IMR-90 (cell line): ENCODE data around the gene STPG1. TPM values are rescaled to one million over a fixed set of nuclear protein-coding genes. Genes with fewer than 3 reads are reported as not detected.

Experiments
- ATAC-seq: fragments of 200-7000 bp; cut with Tn5 transposase; 2 replicates; pipeline ENCODE4 v1.9.1; 2020; ENCODE audit warnings: low read depth, mild to moderate bottlenecking, moderate library complexity
- BruUV-seq: library from RNA; stranded (reverse); fragments of 400-500 nt; replicated peaks from 2 replicates; lab custom pipeline; 2021; lab: Mats Ljungman, UMichigan
- CTCF ChIA-PET: fragments of 300-600 bp; formaldehyde crosslinking; extraction: SDS; loops from one replicate; lab custom pipeline; 2021; ENCODE audit warnings: antibody characterized with exemption; lab: Yijun Ruan, JAX
- POLR2A ChIA-PET: fragments of 300-600 bp; sonication (Branson Sonifier 250); formaldehyde crosslinking; loops from one replicate; lab custom pipeline; 2022; ENCODE audit warnings: antibody characterized with exemption; ENCODE audit not compliant: unreplicated experiment; lab: Charles Lee
- DNase-seq: peaks from one replicate; pipeline ENCODE4 v3.0.0; 2013
- H2AFZ ChIP-seq: replicated peaks from 2 replicates; pipeline ENCODE3; 2013; ENCODE audit warnings: low read length, mild to moderate bottlenecking; ENCODE audit not compliant: poor library complexity
- H2AK5ac ChIP-seq: 2 replicates; pipeline ENCODE4 v1.6.1; 2013; ENCODE audit warnings: low read depth, low read length, inconsistent platforms
- H2AK9ac ChIP-seq: replicated peaks from 2 replicates; pipeline ENCODE3; 2013; ENCODE audit warnings: mild to moderate bottlenecking, low read depth, low read length, moderate library complexity; ENCODE audit not compliant: poor library complexity
- H2BK120ac ChIP-seq: 2 replicates; pipeline ENCODE4 v1.6.1; 2013; ENCODE audit warnings: low read depth, low read length, inconsistent platforms
- H2BK15ac ChIP-seq: 3 replicates; pipeline ENCODE4 v1.6.1; 2013; ENCODE audit warnings: low read depth, low read length, inconsistent platforms
- H2BK20ac ChIP-seq: 2 replicates; pipeline ENCODE4 v1.6.1; 2013; ENCODE audit warnings: low read depth, mild to moderate bottlenecking, inconsistent platforms, low read length, moderate library complexity
- H2BK5ac ChIP-seq: 2 replicates; pipeline ENCODE4 v1.6.1; 2013; ENCODE audit warnings: mild to moderate bottlenecking, low read depth, low read length, inconsistent platforms; ENCODE audit not compliant: poor library complexity, severe bottlenecking
- H3K14ac ChIP-seq: replicated peaks from 2 replicates; pipeline ENCODE4 v1.6.1; 2013; ENCODE audit warnings: low read depth, low read length, inconsistent platforms
- H3K18ac ChIP-seq: 2 replicates; pipeline ENCODE4 v1.6.1; 2013; ENCODE audit warnings: low read depth, low read length, control low read depth
- H3K23ac ChIP-seq: 2 replicates; pipeline ENCODE4 v1.6.1; 2013; ENCODE audit warnings: low read depth, low read length, inconsistent platforms
- H3K27ac ChIP-seq: 2 replicates; pipeline ENCODE4 v1.5.1; 2013; ENCODE audit warnings: mild to moderate bottlenecking, control low read depth, low read length; ENCODE audit not compliant: insufficient read depth
- H3K27me3 ChIP-seq: 2 replicates; pipeline ENCODE4 v1.6.1; 2013; ENCODE audit warnings: low read length; ENCODE audit not compliant: control insufficient read depth, insufficient read depth
- H3K36me3 ChIP-seq: 2 replicates; pipeline ENCODE4 v1.6.1; 2013; ENCODE audit warnings: low read length, mixed read lengths; ENCODE audit not compliant: control insufficient read depth, insufficient read depth
- H3K4ac ChIP-seq: 2 replicates; pipeline ENCODE4 v1.6.1; 2013; ENCODE audit warnings: low read depth, low read length, inconsistent platforms
- H3K4me1 ChIP-seq: 2 replicates; pipeline ENCODE4 v1.6.1; 2013; ENCODE audit warnings: low read length, mixed read lengths; ENCODE audit not compliant: control insufficient read depth, insufficient read depth
- H3K4me2 ChIP-seq: 2 replicates; pipeline ENCODE4 v1.6.1; 2013; ENCODE audit warnings: low read depth, mild to moderate bottlenecking, control low read depth, low read length, moderate library complexity
- H3K4me3 ChIP-seq: 2 replicates; pipeline ENCODE4 v1.5.1; 2013; ENCODE audit warnings: low read depth, mild to moderate bottlenecking, control low read depth, low read length, moderate library complexity; ENCODE audit not compliant: insufficient read depth
- H3K56ac ChIP-seq: 2 replicates; pipeline ENCODE4 v1.6.1; 2013; ENCODE audit warnings: low read length, inconsistent platforms; ENCODE audit not compliant: insufficient read depth; ENCODE audit errors: extremely low read depth
- H3K79me1 ChIP-seq, 2 experiments: 2 replicates each; pipeline ENCODE4 v1.6.1; 2013; ENCODE audit warnings: low read length in 2 of 2, inconsistent platforms in 1 of 2, low read depth in 1 of 2
- H3K9ac ChIP-seq: 2 replicates; pipeline ENCODE4 v1.6.1; 2013; ENCODE audit warnings: low read depth, low read length, control low read depth
- H3K9me1 ChIP-seq: 2 replicates; pipeline ENCODE4 v1.6.1; 2013; ENCODE audit warnings: low read length, inconsistent platforms; ENCODE audit not compliant: insufficient read depth
- H3K9me3 ChIP-seq: 2 replicates; pipeline ENCODE4 v1.6.1; 2013; ENCODE audit warnings: low read length; ENCODE audit not compliant: control insufficient read depth, insufficient read depth
- H4K20me1 ChIP-seq: 2 replicates; pipeline ENCODE4 v1.6.1; 2013; ENCODE audit warnings: low read length, inconsistent platforms; ENCODE audit not compliant: insufficient read depth
- H4K5ac ChIP-seq: 2 replicates; pipeline ENCODE4 v1.6.1; 2013; ENCODE audit warnings: mild to moderate bottlenecking, low read depth, low read length, control low read depth
- H4K8ac ChIP-seq, 2 experiments: 2 replicates each; pipeline ENCODE4 v1.6.1; 2013; ENCODE audit warnings: low read depth in 2 of 2, low read length in 2 of 2, control low read depth in 1 of 2, inconsistent platforms in 1 of 2
- H4K91ac ChIP-seq: 2 replicates; pipeline ENCODE4 v1.6.1; 2013; ENCODE audit warnings: low read depth, low read length, inconsistent platforms; ENCODE audit not compliant: insufficient read depth
- BHLHE40 ChIP-seq: fragments of 150-350 bp; IDR thresholded peaks from 2 replicates; pipeline ENCODE4 v1.6.1; 2016; ENCODE audit warnings: mild to moderate bottlenecking, low read depth, low read length
- CEBPB ChIP-seq: IDR thresholded peaks from 2 replicates; pipeline ENCODE4 v1.6.1; 2012; ENCODE audit warnings: low read depth, low read length, improper control_type of control experiment
- CHD1 ChIP-seq: IDR thresholded peaks from 2 replicates; pipeline ENCODE4 v1.6.1; 2012; ENCODE audit warnings: low read depth, low read length, improper control_type of control experiment
- FOS ChIP-seq: fragments of 150-350 bp; IDR thresholded peaks from 2 replicates; pipeline ENCODE4 v1.6.1; 2016; ENCODE audit warnings: low read depth, low read length
- MAFK ChIP-seq: IDR thresholded peaks from 2 replicates; pipeline ENCODE4 v1.6.1; 2012; ENCODE audit warnings: low read depth, low read length, improper control_type of control experiment
- MAZ ChIP-seq: IDR thresholded peaks from 2 replicates; pipeline ENCODE4 v1.6.1; 2012; ENCODE audit warnings: low read depth, mild to moderate bottlenecking, low read length, improper control_type of control experiment, moderate library complexity, borderline replicate concordance
- MXI1 ChIP-seq: IDR thresholded peaks from 2 replicates; pipeline ENCODE4 v1.6.1; 2012; ENCODE audit warnings: low read depth, mild to moderate bottlenecking, low read length, moderate library complexity, borderline replicate concordance
- NFE2L2 ChIP-seq: fragments of 150-350 bp; IDR thresholded peaks from 2 replicates; pipeline ENCODE4 v1.6.1; 2016; ENCODE audit warnings: low read depth, mild to moderate bottlenecking, low read length
- POLR2A ChIP-seq: IDR thresholded peaks from 2 replicates; pipeline ENCODE4 v1.6.1; 2012; ENCODE audit warnings: mild to moderate bottlenecking, low read depth, low read length
- RAD21 ChIP-seq: IDR thresholded peaks from 2 replicates; pipeline ENCODE4 v1.6.1; 2012; ENCODE audit warnings: low read length, improper control_type of control experiment
- RCOR1 ChIP-seq: IDR thresholded peaks from 2 replicates; pipeline ENCODE4 v1.6.1; 2012; ENCODE audit warnings: mild to moderate bottlenecking, low read length, improper control_type of control experiment; ENCODE audit not compliant: insufficient replicate concordance
- RFX5 ChIP-seq: IDR thresholded peaks from 2 replicates; pipeline ENCODE4 v1.8.0; 2012; ENCODE audit warnings: low read depth, mild to moderate bottlenecking, low read length, moderate library complexity
- SMC3 ChIP-seq: fragments of 150-350 bp; IDR thresholded peaks from 2 replicates; pipeline ENCODE4 v1.6.1; 2016; ENCODE audit warnings: low read depth, mild to moderate bottlenecking, antibody characterized with exemption, low read length, moderate library complexity
- WGBS, 2 experiments: methylation state at CpG; one replicate each; pipeline versions ENCODE4 v1.1.5 to v1.1.7; 2013; ENCODE audit warnings: missing lambda C conversion rate in 2 of 2; ENCODE audit not compliant: insufficient read length in 1 of 2; ENCODE audit errors: extremely low coverage in 2 of 2; 5-methylcytosine and 5-hydroxymethylcytosine counted together
- dilution Hi-C: fragments of 300-500 bp; cut with HindIII; formaldehyde crosslinking; loops from one replicate; pipeline ENCODE4 v1.14.3; 2018; ENCODE audit warnings: low sequenced_read_pairs; ENCODE audit not compliant: unreplicated experiment
- in situ Hi-C: fragments of 300-500 bp; cut with MboI; formaldehyde crosslinking; loops from 3 replicates; pipeline ENCODE4 v1.14.3; 2019; ENCODE audit warnings: low sequenced_read_pairs, inconsistent platforms, mixed read lengths
- intact Hi-C: fragments of 100-400 bp; cut with micrococcal nuclease; formaldehyde crosslinking; loops from 2 replicates; pipeline ENCODE4 v1.10.0; 2022
- polyA plus RNA-seq, 3 experiments: library from polyadenylated mRNA; depleted of rRNA; stranded (reverse); fragments of >200 nt; gene quantifications; 2 replicates each; pipeline ENCODE4 v1.2.3, GENCODE V29; 2012; ENCODE audit warnings: low replicate concordance in 1 of 3
- total RNA-seq: library from RNA; depleted of rRNA; stranded (reverse); fragments of >200 nt; gene quantifications from 2 replicates; pipeline ENCODE4 v1.2.3, GENCODE V29; 2012
- TF ChIP-seq, protein P1 (sequence below): conservative IDR thresholded peaks from 2 replicates; pipeline ENCODE4 v1.5.1; 2012; ENCODE audit warnings: mild to moderate bottlenecking, low read depth, low read length, improper control_type of control experiment
- TF ChIP-seq, protein P2 (sequence below): fragments of 150-350 bp; IDR thresholded peaks from 2 replicates; pipeline ENCODE4 v1.6.1; 2016; ENCODE audit warnings: low read depth, mild to moderate bottlenecking, low read length, moderate library complexity, borderline replicate concordance
- TF ChIP-seq, protein P3 (sequence below): fragments of 150-350 bp; IDR thresholded peaks from 2 replicates; pipeline ENCODE4 v1.6.1; 2017; ENCODE audit warnings: mild to moderate bottlenecking, antibody characterized with exemption, low read length, low read depth

STPG1 gene
- total and polyA plus RNA-seq, 2 of the 4 experiments (the other 2 are of a cell fraction), result 3.0 to 6.5 TPM

DNA sequence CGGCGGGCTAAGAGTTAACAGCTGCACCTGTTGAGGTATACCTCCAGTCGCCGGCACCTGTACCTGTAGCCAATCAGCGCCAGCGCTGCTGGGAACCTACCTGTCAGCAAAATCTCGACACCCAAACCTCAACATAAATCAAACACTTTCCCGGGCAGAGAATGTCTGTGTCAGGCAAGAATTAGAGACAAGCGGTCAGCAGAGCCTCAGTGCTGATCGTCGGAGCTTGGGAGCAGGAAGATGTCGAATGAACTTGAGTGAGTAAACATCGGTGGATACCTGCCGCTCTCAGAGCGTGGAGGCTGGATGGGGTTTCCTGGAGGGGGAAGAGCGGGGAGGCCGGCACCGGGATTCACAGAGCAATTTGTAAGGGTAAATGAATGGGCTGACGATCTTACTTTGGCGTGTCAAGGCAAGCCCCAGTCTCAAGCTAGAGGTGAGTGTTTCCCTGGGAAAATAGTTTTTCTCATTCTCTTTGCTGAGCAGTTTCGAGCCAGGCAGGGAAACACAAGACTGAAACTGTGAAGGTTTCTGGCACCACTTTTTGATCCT, 94.2 kb downstream of the STPG1 start, which contains the start of gene GRHL3:
Gene GRHL3, plus strand, starts transcription at position 46 of the 552 bp plus-strand sequence. Its CDS starts 195 bp downstream, at position 241.
- Histone ChIP-seq H2AK9ac (no peak within 1 kb of the TSS), H2BK5ac (no peak within 1 kb of the TSS), H3K4ac (no peak within 1 kb of the TSS), H3K23ac (peak within 1 kb of the TSS; percentile 28; the same call in 1 of the 2 replicates), H3K79me1 (no peaks in the 10 kb centered on the region), H3K27me3 (peaks cover 65% of the 10 kb centered on the region), H3K4me3 (no peak within 1 kb of the TSS), H3K56ac (peak within 1 kb of the TSS; percentile 22; the same call in 1 of the 2 replicates), H2BK20ac (no peak within 1 kb of the TSS), H3K4me1 (peaks cover 10% of the 10 kb centered on the region), H4K8ac (no peak within 1 kb of the TSS), H4K5ac (no peak within 1 kb of the TSS), H3K27ac (no peak within 1 kb of the TSS), H2AFZ (peak within 1 kb of the TSS; percentile 4), H4K91ac (no peak within 1 kb of the TSS), H3K4me2 (peak within 1 kb of the TSS; percentile 42), H2BK120ac (no peak within 1 kb of the TSS), H3K14ac (no peak within 1 kb of the TSS), H4K20me1 (no peaks in the 10 kb centered on the region), H3K36me3 (no peaks in the 10 kb centered on the region), H3K9ac (no peak within 1 kb of the TSS), H3K9me1 (no peaks in the 10 kb centered on the region; the same call in 1 of the 2 replicates), H2AK5ac (no peak within 1 kb of the TSS), H3K18ac (no peak within 1 kb of the TSS), H3K9me3 (no peaks in the 10 kb centered on the region), H2BK15ac (no peak within 1 kb of the TSS)
- intact Hi-C loops, result no loop called here
- DNase-seq (no peak), ATAC-seq (no peak)
- TF ChIP-seq CEBPB, result no peak
- TF ChIP-seq RCOR1, result no peak
- no peak for TF ChIP-seq SMC3
- no peak for TF ChIP-seq FOS
- TF ChIP-seq, protein P1, sequence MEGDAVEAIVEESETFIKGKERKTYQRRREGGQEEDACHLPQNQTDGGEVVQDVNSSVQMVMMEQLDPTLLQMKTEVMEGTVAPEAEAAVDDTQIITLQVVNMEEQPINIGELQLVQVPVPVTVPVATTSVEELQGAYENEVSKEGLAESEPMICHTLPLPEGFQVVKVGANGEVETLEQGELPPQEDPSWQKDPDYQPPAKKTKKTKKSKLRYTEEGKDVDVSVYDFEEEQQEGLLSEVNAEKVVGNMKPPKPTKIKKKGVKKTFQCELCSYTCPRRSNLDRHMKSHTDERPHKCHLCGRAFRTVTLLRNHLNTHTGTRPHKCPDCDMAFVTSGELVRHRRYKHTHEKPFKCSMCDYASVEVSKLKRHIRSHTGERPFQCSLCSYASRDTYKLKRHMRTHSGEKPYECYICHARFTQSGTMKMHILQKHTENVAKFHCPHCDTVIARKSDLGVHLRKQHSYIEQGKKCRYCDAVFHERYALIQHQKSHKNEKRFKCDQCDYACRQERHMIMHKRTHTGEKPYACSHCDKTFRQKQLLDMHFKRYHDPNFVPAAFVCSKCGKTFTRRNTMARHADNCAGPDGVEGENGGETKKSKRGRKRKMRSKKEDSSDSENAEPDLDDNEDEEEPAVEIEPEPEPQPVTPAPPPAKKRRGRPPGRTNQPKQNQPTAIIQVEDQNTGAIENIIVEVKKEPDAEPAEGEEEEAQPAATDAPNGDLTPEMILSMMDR, result no peak
- TF ChIP-seq, protein P2, sequence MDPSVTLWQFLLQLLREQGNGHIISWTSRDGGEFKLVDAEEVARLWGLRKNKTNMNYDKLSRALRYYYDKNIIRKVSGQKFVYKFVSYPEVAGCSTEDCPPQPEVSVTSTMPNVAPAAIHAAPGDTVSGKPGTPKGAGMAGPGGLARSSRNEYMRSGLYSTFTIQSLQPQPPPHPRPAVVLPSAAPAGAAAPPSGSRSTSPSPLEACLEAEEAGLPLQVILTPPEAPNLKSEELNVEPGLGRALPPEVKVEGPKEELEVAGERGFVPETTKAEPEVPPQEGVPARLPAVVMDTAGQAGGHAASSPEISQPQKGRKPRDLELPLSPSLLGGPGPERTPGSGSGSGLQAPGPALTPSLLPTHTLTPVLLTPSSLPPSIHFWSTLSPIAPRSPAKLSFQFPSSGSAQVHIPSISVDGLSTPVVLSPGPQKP, result no peak
- TF ChIP-seq, protein P3, sequence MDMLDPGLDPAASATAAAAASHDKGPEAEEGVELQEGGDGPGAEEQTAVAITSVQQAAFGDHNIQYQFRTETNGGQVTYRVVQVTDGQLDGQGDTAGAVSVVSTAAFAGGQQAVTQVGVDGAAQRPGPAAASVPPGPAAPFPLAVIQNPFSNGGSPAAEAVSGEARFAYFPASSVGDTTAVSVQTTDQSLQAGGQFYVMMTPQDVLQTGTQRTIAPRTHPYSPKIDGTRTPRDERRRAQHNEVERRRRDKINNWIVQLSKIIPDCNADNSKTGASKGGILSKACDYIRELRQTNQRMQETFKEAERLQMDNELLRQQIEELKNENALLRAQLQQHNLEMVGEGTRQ, result no peak
- TF ChIP-seq NFE2L2, result no peak
- TF ChIP-seq MAFK, result no peak
- TF ChIP-seq RAD21, result no peak
- no peak for TF ChIP-seq CHD1
- TF ChIP-seq RFX5, result no peak
- no peak for TF ChIP-seq MAZ
- no peak for TF ChIP-seq MXI1
- TF ChIP-seq BHLHE40, result no peak
- TF ChIP-seq POLR2A, result no peak
- no TSS peak for BruUV-seq
- in situ Hi-C loops, result no loop called here
- dilution Hi-C loops, result no loop called here
- ChIA-PET CTCF (interaction anchor here (0.7 kb wide), 1 partner anchor 22 kb away, joined by 3 read pairs; no protein-coding TSS in a partner anchor), POLR2A (no interaction called here)
- WGBS, 2 experiments, result 18% methylated on average over 9 of the region's 21 CpGs; no CpG with 5 or more reads in 1 of the 2 experiments
